Heart right ventricle (tissue), 16 donors: ENCODE measurements around the gene TNFRSF14. TPM values are rescaled to one million over a fixed set of nuclear protein-coding genes. Genes with fewer than 3 reads are reported as not detected.

Source experiments
- ATAC-seq, 8 donors: fragments of 200-7000 bp; cut with Tn5 transposase; one replicate each; pipeline ENCODE4 v1.9.1; 2020; ENCODE audit warnings: mild to moderate bottlenecking in 8 of 8, moderate library complexity in 8 of 8, moderate number of reproducible peaks in 1 of 8
- DNase-seq, 2 donors: peaks; one replicate each; pipeline ENCODE4 v3.0.0-alpha.2; 2020
- H3K27ac ChIP-seq, 10 donors: fragments of 200-600 bp; sonication (generic) in 2 of 10; one replicate each; pipeline versions ENCODE4 v1.5.0 to v1.8.0; 2020 to 2022; ENCODE audit warnings: mild to moderate bottlenecking in 3 of 10
- H3K27me3 ChIP-seq, 7 donors: fragments of 200-600 bp; one replicate each; pipeline ENCODE4 v1.8.0; 2021 to 2022; ENCODE audit warnings: mild to moderate bottlenecking in 2 of 7
- H3K36me3 ChIP-seq, 9 donors: fragments of 200-600 bp; sonication (generic) in 1 of 9; one replicate each; pipeline versions ENCODE4 v1.5.0 to v1.8.0; 2020 to 2022; ENCODE audit warnings: mild to moderate bottlenecking in 2 of 9
- H3K4me1 ChIP-seq, 9 donors: fragments of 200-600 bp; sonication (generic) in 1 of 9; one replicate each; pipeline versions ENCODE4 v1.5.0 to v1.8.0; 2020 to 2022; ENCODE audit warnings: mild to moderate bottlenecking in 4 of 9
- H3K4me3 ChIP-seq, 10 donors: fragments of 200-600 bp; sonication (generic) in 2 of 10; one replicate each; pipeline versions ENCODE4 v1.5.0 to v1.8.0; 2020 to 2022; ENCODE audit warnings: mild to moderate bottlenecking in 7 of 10, moderate library complexity in 2 of 10
- H3K9me3 ChIP-seq, 11 donors: fragments of 200-600 bp in 10 of 11; sonication (generic) in 2 of 11; one replicate each; pipeline versions ENCODE4 v1.5.0 to v1.8.0; 2013 to 2022; ENCODE audit warnings: mild to moderate bottlenecking in 2 of 11, control low read depth in 1 of 11, moderate library complexity in 1 of 11
- CTCF ChIP-seq, 9 donors: fragments of 200-600 bp; sonication (generic) in 2 of 9; IDR thresholded peaks; one replicate each; pipeline versions ENCODE4 v1.5.0 to v1.8.0; 2021 to 2022; ENCODE audit warnings: antibody characterized with exemption in 9 of 9, mild to moderate bottlenecking in 5 of 9, moderate library complexity in 1 of 9
- WGBS, 2 donors: extraction: QIAGEN DNeasy Blood & Tissue Kit; methylation state at CpG; one replicate each; pipeline ENCODE4 v1.1.7; 2013; ENCODE audit warnings: inconsistent platforms in 1 of 2; 5-methylcytosine and 5-hydroxymethylcytosine counted together
- intact Hi-C, 10 donors: fragments of 100-400 bp; cut with DNase I; formaldehyde crosslinking; loops; one replicate each; pipeline versions ENCODE4 v1.11.1 to v1.14.2; 2022
- polyA plus RNA-seq, 2 donors: library from polyadenylated mRNA; stranded (reverse); fragments of 200-250 nt; gene quantifications; one replicate each; pipeline ENCODE4 v1.2.3, GENCODE V29; 2013
- total RNA-seq, 10 donors: library from RNA; stranded (reverse); fragmentation: NEBNext Ultra II Directional in 3 of 10; extraction: Animal tissue kit (Norgen Biotek cat#: 25700) in 3 of 10; gene quantifications; one replicate each; pipeline versions ENCODE4 v1.2.1 to v1.2.4, GENCODE V29; 2021 to 2023
- donor health status: Arrhythmogenic right ventricular cardiomyopathy.
- donor health status: ischemic (EF 13 %, LVEDD 7.1; RV severe dilation, severe dysfunction).
- donor health status: healthy with polysubstance abuse.
- donor health status: DM: no; HTN: yes; CAD: no.
- donor health status: DM: no; HTN: no; CAD: no.
- donor health status: ischemic (EF 25% LVEDD 6.9; RV normal size, moderate dysfunction).
- donor health status: ischemic (EF 25% LVEDD 5.7; RV mildly dilated, moderate dysfunction).
- donor health status: healthy.
- donor health status: DM: yes; HTN: yes; CAD: no.
- donor health status: Ischemic cardiomyopathy.
- donor health status: ischemic (EF 35%, LVEDD 5.7; RV mildly dilated, moderate dysfunction).
- donor health status: nonischemic (EF 11% LVEDD 7.7; RV severe dilation, severe dysfunction).
- donor health status: DM: yes; HTN: yes; CAD: no.
- donor health status: PGD.
- donor health status: ischemic (EF 29% LVEDD 5.4; RV normal size, mild dysfunction).
- donor health status: nonischemic (EF 23%, LVEDD 6.1; RV moderate dilation, normal function).

Gene TNFRSF14
- total and polyA plus RNA-seq, 12 donors = 7.5 to 59.6 (median 14.7) TPM

GRCh38 chr1:2523191-2523890 lies 32.8 kb upstream of the TNFRSF14 start:
- peak in 1 of 9 donors; percentile 12 for TF ChIP-seq CTCF (IDR thresholded peaks at IDR 0.05)
- Histone ChIP-seq H3K4me1 (peaks cover 29 to 55% (median 47%) of the 10 kb centered on the region in 9 donors), H3K4me3 (no peak overlapping the region), H3K9me3 (no peaks in the 10 kb centered on the region), H3K36me3 (peaks cover 4 to 41% (median 27%) of the 10 kb centered on the region in 9 donors), H3K27ac (peak overlapping the region in 1 of 10 donors; percentile 36), H3K27me3 (peaks cover 0 to 15% (median 0%) of the 10 kb centered on the region in 7 donors)
- WGBS, 2 donors = 60 to 66% methylated on average over 32 of the region's 32 CpGs
- no peak for DNase-seq
- intact Hi-C loops = loop anchor here in 2 of 10 donors (10.0 kb wide), 1 partner anchor 121 kb away; no protein-coding TSS in a partner anchor
- ATAC-seq = no peak

- no peak for TF ChIP-seq CTCF (IDR thresholded peaks at IDR 0.05)
- Histone ChIP-seq H3K4me1 (peaks cover 32 to 63% (median 54%) of the 10 kb centered on the region in 9 donors), H3K27ac (peak overlapping the region in 1 of 10 donors; percentile 36), H3K9me3 (no peaks in the 10 kb centered on the region), H3K27me3 (peaks cover 0 to 22% (median 0%) of the 10 kb centered on the region in 7 donors), H3K36me3 (peaks cover under 1 to 34% (median 20%) of the 10 kb centered on the region in 9 donors), H3K4me3 (peak overlapping the region in 6 of 10 donors; percentile 64 to 100 (median 95))
- no peak for DNase-seq
- ATAC-seq = no peak
- WGBS, 2 donors = 57 to 59% methylated on average over 10 of the region's 10 CpGs
- intact Hi-C loops = loop anchor here in 2 of 10 donors (10.0 kb wide), 1 partner anchor 121 kb away; no protein-coding TSS in a partner anchor
Observed at GRCh38 chr1:2523891-2524609, 32.1 kb upstream of the TNFRSF14 start.

GRCh38 chr1:2525572-2525919 lies 30.6 kb upstream of the TNFRSF14 start:
- DNase-seq (no peak), ATAC-seq (no peak)
- intact Hi-C loops = loop anchor here in 2 of 10 donors (5.0 to 10.0 kb wide), 4 partner anchors 62 to 328 kb away; partner anchors contain the start of genes PEX10 (in 1 of the 2) and PRXL2B (in 1 of the 2)
- Histone ChIP-seq H3K4me3 (peak overlapping the region; percentile 64 to 100 (median 90)), H3K4me1 (peaks cover 35 to 68% (median 62%) of the 10 kb centered on the region in 9 donors), H3K36me3 (peaks cover 0 to 19% (median 6%) of the 10 kb centered on the region in 9 donors), H3K27me3 (peaks cover 0 to 35% (median 0%) of the 10 kb centered on the region in 7 donors), H3K9me3 (no peaks in the 10 kb centered on the region), H3K27ac (peak overlapping the region in 9 of 10 donors; percentile 55 to 89 (median 83))
- 4% methylated on average over 20 of the region's 20 CpGs for WGBS, 2 donors
- no peak for TF ChIP-seq CTCF (IDR thresholded peaks at IDR 0.05)
